ENCODE measurements around the gene LCN12. TPM values are rescaled to one million over a fixed set of nuclear protein-coding genes. Genes with fewer than 3 reads are reported as not detected.

Gene LCN12
- polyA plus RNA-seq, 1 donor (not counting 4 experiments of a cell fraction or from before 2014, with no cell fraction given), result not detected

- no peaks in the 10 kb centered on the region for H3K4me1 ChIP-seq (ENCODE audit: control insufficient read depth, extremely low read depth, insufficient read depth, low read length)
- no peak overlapping the region for H2AFZ ChIP-seq (ENCODE audit: control insufficient read depth, low read length)
- H3K9ac ChIP-seq (ENCODE audit: control insufficient read depth, extremely low read depth, insufficient read depth, low read length), result no peak overlapping the region
- H3K27me3 ChIP-seq (ENCODE audit: control insufficient read depth, extremely low read depth, insufficient read depth, low read length), result peaks cover 5% of the 10 kb centered on the region
- no peak overlapping the region for H3K27ac ChIP-seq (ENCODE audit: control insufficient read depth, insufficient read depth, low read length)
- dilution Hi-C loops (cut with MboI; ENCODE audit: extremely low pct_ligation_motif_present, low sequenced_read_pairs), result no loop called here
- H3K4me2 ChIP-seq (ENCODE audit: control insufficient read depth, extremely low read depth, insufficient read depth, low read depth, low read length), result no peak overlapping the region
- H3K79me2 ChIP-seq (ENCODE audit: control insufficient read depth, insufficient read depth, low read length), result no peaks in the 10 kb centered on the region
- H3K9me3 ChIP-seq (ENCODE audit: control insufficient read depth, low read depth, low read length), result no peaks in the 10 kb centered on the region
- DNase-seq (ENCODE audit: low read depth, low spot score) (no peak), FAIRE-seq (no peak)
- no peaks in the 10 kb centered on the region for H3K36me3 ChIP-seq (ENCODE audit: control insufficient read depth in 2 of 2, extremely low read depth in 1 of 2, insufficient read depth in 2 of 2, low read length in 2 of 2)
- no peaks in the 10 kb centered on the region for H3K9me1 ChIP-seq (ENCODE audit: control insufficient read depth, extremely low read depth, insufficient read depth, low read length)
- no peak for TF ChIP-seq EZH2 (IDR thresholded peaks at IDR 0.05; ENCODE audit: low read length)
- TF ChIP-seq, protein P1, sequence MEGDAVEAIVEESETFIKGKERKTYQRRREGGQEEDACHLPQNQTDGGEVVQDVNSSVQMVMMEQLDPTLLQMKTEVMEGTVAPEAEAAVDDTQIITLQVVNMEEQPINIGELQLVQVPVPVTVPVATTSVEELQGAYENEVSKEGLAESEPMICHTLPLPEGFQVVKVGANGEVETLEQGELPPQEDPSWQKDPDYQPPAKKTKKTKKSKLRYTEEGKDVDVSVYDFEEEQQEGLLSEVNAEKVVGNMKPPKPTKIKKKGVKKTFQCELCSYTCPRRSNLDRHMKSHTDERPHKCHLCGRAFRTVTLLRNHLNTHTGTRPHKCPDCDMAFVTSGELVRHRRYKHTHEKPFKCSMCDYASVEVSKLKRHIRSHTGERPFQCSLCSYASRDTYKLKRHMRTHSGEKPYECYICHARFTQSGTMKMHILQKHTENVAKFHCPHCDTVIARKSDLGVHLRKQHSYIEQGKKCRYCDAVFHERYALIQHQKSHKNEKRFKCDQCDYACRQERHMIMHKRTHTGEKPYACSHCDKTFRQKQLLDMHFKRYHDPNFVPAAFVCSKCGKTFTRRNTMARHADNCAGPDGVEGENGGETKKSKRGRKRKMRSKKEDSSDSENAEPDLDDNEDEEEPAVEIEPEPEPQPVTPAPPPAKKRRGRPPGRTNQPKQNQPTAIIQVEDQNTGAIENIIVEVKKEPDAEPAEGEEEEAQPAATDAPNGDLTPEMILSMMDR (optimal IDR thresholded peaks at IDR 0.05 in 1 of 3, IDR thresholded peaks at IDR 0.05 in 1 of 3, conservative IDR thresholded peaks at IDR 0.05 in 1 of 3; ENCODE audit: extremely low read depth in 1 of 3, insufficient read depth in 2 of 3, low read length in 3 of 3), result no peak
- H4K20me1 ChIP-seq (ENCODE audit: control insufficient read depth, extremely low read depth, insufficient read depth, low read length), result no peaks in the 10 kb centered on the region
- H3K4me3 ChIP-seq (ENCODE audit: control insufficient read depth in 2 of 3, extremely low read depth in 1 of 3, insufficient read depth in 2 of 3, low read depth in 1 of 3, low read length in 3 of 3), result no peak overlapping the region
Measured at GRCh38 chr9:136955943-136956335, 3.9 kb downstream of the LCN12 start.

DNA sequence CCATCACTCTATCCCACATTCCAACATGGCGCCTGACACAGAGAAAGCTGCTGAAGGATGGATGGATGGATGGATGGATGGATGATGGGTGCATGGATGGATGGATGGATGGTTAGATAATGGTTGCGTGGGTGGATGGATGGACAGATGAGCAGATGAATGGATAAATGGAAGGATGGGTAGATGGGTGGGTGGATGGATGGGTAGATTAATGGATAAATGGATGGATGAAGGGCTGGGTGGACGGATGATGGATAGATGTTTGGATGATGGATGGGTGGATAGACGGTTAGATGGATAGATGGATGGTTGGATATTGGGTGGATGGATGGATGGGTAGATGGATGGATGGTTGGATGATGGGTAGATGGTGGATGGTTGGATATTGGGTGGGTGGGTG, 4.5 kb downstream of the LCN12 start:
- Histone ChIP-seq H3K27me3 (ENCODE audit: control insufficient read depth, extremely low read depth, insufficient read depth, low read length) (peaks cover 5% of the 10 kb centered on the region), H4K20me1 (ENCODE audit: control insufficient read depth, extremely low read depth, insufficient read depth, low read length) (no peaks in the 10 kb centered on the region), H3K4me2 (ENCODE audit: control insufficient read depth, extremely low read depth, insufficient read depth, low read depth, low read length) (no peak overlapping the region), H3K9me3 (ENCODE audit: control insufficient read depth, low read depth, low read length) (no peaks in the 10 kb centered on the region), H2AFZ (ENCODE audit: control insufficient read depth, low read length) (no peak overlapping the region), H3K9me1 (ENCODE audit: control insufficient read depth, extremely low read depth, insufficient read depth, low read length) (no peaks in the 10 kb centered on the region), H3K9ac (ENCODE audit: control insufficient read depth, extremely low read depth, insufficient read depth, low read length) (no peak overlapping the region), H3K4me3 (ENCODE audit: control insufficient read depth in 2 of 3, extremely low read depth in 1 of 3, insufficient read depth in 2 of 3, low read depth in 1 of 3, low read length in 3 of 3) (no peak overlapping the region), H3K36me3 (ENCODE audit: control insufficient read depth in 2 of 2, extremely low read depth in 1 of 2, insufficient read depth in 2 of 2, low read length in 2 of 2) (no peaks in the 10 kb centered on the region), H3K27ac (ENCODE audit: control insufficient read depth, insufficient read depth, low read length) (no peak overlapping the region), H3K79me2 (ENCODE audit: control insufficient read depth, insufficient read depth, low read length) (no peaks in the 10 kb centered on the region), H3K4me1 (ENCODE audit: control insufficient read depth, extremely low read depth, insufficient read depth, low read length) (no peaks in the 10 kb centered on the region)
- dilution Hi-C loops (cut with MboI; ENCODE audit: extremely low pct_ligation_motif_present, low sequenced_read_pairs), result no loop called here
- no peak for DNase-seq (ENCODE audit: low read depth, low spot score)
- no peak for TF ChIP-seq EZH2 (IDR thresholded peaks at IDR 0.05; ENCODE audit: low read length)
- TF ChIP-seq, protein P1 (optimal IDR thresholded peaks at IDR 0.05 in 1 of 3, IDR thresholded peaks at IDR 0.05 in 1 of 3, conservative IDR thresholded peaks at IDR 0.05 in 1 of 3; ENCODE audit: extremely low read depth in 1 of 3, insufficient read depth in 2 of 3, low read length in 3 of 3), result no peak
- no peak for FAIRE-seq
